SU-DHL-6 (cell line): ENCODE results near the gene DAPP1.

Source experiments
- CTCF ChIP-seq: fragments of 200-600 bp; sonication (generic); IDR thresholded peaks from one replicate; pipeline ENCODE4 v1.5.1; 2017; ENCODE audit warnings: antibody characterized with exemption, mild to moderate bottlenecking, low read length, moderate library complexity; ENCODE audit not compliant: insufficient read depth, poor library complexity, severe bottlenecking
- EZH2phosphoT487 ChIP-seq: fragments of 200-600 bp; sonication (generic), shearing (Covaris generic); conservative IDR thresholded peaks from 2 replicates; pipeline ENCODE4 v1.6.1; 2018; ENCODE audit warnings: mild to moderate bottlenecking, antibody characterized with exemption, low read length, moderate library complexity, mixed read lengths

GRCh38 chr4:99810536-99810935 is 6.1 kb upstream of the DAPP1 start:
- TF ChIP-seq CTCF (no peak), EZH2phosphoT487 (no peak)
